Testis (tissue), 3 donors: Measurements from ENCODE around the gene PI4K2B. TPM values are rescaled to one million over a fixed set of nuclear protein-coding genes. Genes with fewer than 3 reads are reported as not detected.

ENCODE experiments used
- DNase-seq: peaks from one replicate; pipeline ENCODE4 v3.0.0-alpha.2; 2019
- H3K27ac ChIP-seq, 2 donors: fragments of 200-600 bp; sonication (generic); one replicate each; pipeline ENCODE4 v1.5.1; 2019
- H3K27me3 ChIP-seq: fragments of 200-600 bp; sonication (generic); one replicate; pipeline ENCODE4 v1.5.1; 2019
- H3K36me3 ChIP-seq: fragments of 200-600 bp; sonication (generic); one replicate; pipeline ENCODE4 v1.5.1; 2017; ENCODE audit warnings: low read depth; ENCODE audit errors: missing control alignments
- H3K4me1 ChIP-seq: fragments of 200-600 bp; sonication (generic); one replicate; pipeline ENCODE4 v1.5.1; 2019
- H3K4me3 ChIP-seq, 2 donors: fragments of 200-600 bp; sonication (generic); one replicate each; pipeline ENCODE4 v1.5.1; 2017 to 2019
- H3K9me3 ChIP-seq: fragments of 200-600 bp; sonication (generic); one replicate; pipeline ENCODE4 v1.5.1; 2017
- POLR2A ChIP-seq: fragments of 450-650 bp; IDR thresholded peaks from one replicate; pipeline ENCODE4 v1.6.1; 2017; ENCODE audit warnings: antibody characterized with exemption, mild to moderate bottlenecking, moderate library complexity
- WGBS, 2 donors: methylation state at CpG; one replicate each; pipeline ENCODE4 v1.1.5; 2018; 5-methylcytosine and 5-hydroxymethylcytosine counted together
- intact Hi-C: fragments of 100-400 bp; cut with DNase I; formaldehyde crosslinking; loops from one replicate; pipeline ENCODE4 v1.15.1; 2023; ENCODE audit warnings: low total_unique reads
- polyA plus RNA-seq: library from polyadenylated mRNA; stranded (reverse); fragments of 350-450 nt; fragmentation: Illumina TruSeq; extraction: RNeasy Lipid Tissue Mini Kit (QIAGEN cat#74804); gene quantifications from one replicate; pipeline ENCODE4 v1.2.3, GENCODE V29; 2014; ENCODE audit warnings: low read depth, low replicate concordance; ENCODE audit not compliant: insufficient read depth
- total RNA-seq, 2 donors: library from RNA; depleted of rRNA; stranded (reverse); fragments of >200 nt; gene quantifications; one replicate each; pipeline ENCODE4 v1.2.3, GENCODE V29; 2016
- TF ChIP-seq, protein P1 (sequence below), 3 experiments: fragments of 450-650 bp in 2 of 3; fragments of 200-600 bp in 1 of 3; sonication (generic) in 1 of 3; IDR thresholded peaks; one replicate each; pipeline ENCODE4 v1.5.1; 2016 to 2019; ENCODE audit warnings: antibody characterized with exemption in 3 of 3, mild to moderate bottlenecking in 2 of 3, moderate library complexity in 1 of 3

PI4K2B gene
- total and polyA plus RNA-seq, 3 donors from 2014 or later: 11.5 to 19.9 (median 18.9) TPM

DNA sequence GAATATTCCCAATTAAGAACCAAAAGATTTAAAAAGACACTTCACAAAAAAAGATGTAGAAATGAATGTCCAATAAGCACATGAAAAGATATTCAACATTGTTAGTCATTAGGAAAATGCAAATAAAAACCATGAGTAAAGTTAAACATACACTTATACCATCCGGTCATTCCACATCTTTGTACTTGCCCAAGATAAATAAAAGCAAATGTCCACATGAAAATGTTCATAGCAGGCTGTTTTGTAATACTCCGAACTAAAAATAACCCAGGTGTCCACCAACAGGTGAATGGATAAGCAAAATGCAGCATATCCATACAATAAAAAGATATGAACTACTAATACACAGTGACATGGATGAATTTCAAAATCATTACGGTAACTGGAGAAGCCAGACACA lies 50.1 kb downstream of the PI4K2B start:
- no peaks in the 10 kb centered on the region for H3K36me3 ChIP-seq
- H3K4me3 ChIP-seq: no peak overlapping the region
- intact Hi-C loops: no loop called here
- no peaks in the 10 kb centered on the region for H3K27me3 ChIP-seq
- no peaks in the 10 kb centered on the region for H3K9me3 ChIP-seq
- WGBS, 2 donors: 92 to 96% methylated on average over 3 of the region's 3 CpGs
- DNase-seq: no peak
- no peaks in the 10 kb centered on the region for H3K4me1 ChIP-seq
- H3K27ac ChIP-seq: no peak overlapping the region
- TF ChIP-seq POLR2A: no peak
- TF ChIP-seq, protein P1, sequence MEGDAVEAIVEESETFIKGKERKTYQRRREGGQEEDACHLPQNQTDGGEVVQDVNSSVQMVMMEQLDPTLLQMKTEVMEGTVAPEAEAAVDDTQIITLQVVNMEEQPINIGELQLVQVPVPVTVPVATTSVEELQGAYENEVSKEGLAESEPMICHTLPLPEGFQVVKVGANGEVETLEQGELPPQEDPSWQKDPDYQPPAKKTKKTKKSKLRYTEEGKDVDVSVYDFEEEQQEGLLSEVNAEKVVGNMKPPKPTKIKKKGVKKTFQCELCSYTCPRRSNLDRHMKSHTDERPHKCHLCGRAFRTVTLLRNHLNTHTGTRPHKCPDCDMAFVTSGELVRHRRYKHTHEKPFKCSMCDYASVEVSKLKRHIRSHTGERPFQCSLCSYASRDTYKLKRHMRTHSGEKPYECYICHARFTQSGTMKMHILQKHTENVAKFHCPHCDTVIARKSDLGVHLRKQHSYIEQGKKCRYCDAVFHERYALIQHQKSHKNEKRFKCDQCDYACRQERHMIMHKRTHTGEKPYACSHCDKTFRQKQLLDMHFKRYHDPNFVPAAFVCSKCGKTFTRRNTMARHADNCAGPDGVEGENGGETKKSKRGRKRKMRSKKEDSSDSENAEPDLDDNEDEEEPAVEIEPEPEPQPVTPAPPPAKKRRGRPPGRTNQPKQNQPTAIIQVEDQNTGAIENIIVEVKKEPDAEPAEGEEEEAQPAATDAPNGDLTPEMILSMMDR (IDR thresholded peaks at IDR 0.05): no peak

- H3K36me3 ChIP-seq: no peaks in the 10 kb centered on the region
- H3K27ac ChIP-seq: no peak overlapping the region
- no peaks in the 10 kb centered on the region for H3K4me1 ChIP-seq
- intact Hi-C loops: no loop called here
- DNase-seq: no peak
- H3K9me3 ChIP-seq: no peaks in the 10 kb centered on the region
- 73 to 81% methylated on average over 3 of the region's 3 CpGs for WGBS, 2 donors
- H3K27me3 ChIP-seq: no peaks in the 10 kb centered on the region
- TF ChIP-seq, protein P1 (IDR thresholded peaks at IDR 0.05): no peak
- no peak for TF ChIP-seq POLR2A
- H3K4me3 ChIP-seq: no peak overlapping the region
Observed at GRCh38 chr4:25284466-25284865, 50.6 kb downstream of the PI4K2B start.

DNA sequence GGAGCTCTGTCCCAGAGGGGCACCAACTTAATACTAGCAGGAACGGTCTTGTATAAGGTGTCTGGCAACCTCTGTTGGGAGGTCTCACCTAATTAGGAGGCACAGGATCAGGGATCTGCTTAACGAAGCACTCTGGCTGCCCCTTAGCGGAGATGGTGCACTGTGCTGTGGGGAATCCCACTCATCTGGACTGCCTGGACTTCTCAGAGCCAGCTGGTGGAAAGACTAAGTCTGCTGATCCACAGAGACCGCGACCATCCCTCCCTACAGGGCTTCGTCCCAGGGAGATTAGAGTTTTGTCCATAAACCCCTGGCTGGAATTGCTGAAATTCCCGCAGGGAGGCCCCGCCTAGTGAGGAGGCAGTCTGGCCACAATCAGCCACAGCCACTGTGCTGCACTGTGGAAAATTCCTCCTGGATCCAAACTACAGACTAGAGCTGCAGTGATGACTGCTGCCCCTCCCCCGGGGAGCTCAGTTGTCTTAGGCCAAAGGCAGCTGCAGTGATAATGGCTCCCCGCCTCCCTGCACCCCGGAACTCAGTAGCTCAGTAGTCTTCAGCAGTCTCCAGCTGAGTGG lies 56.7 kb downstream of the PI4K2B start:
- no peaks in the 10 kb centered on the region for H3K4me1 ChIP-seq
- no peak overlapping the region for H3K4me3 ChIP-seq
- 49 to 58% methylated on average over 5 to 11 of the region's 11 CpGs for WGBS, 2 donors
- H3K27me3 ChIP-seq: no peaks in the 10 kb centered on the region
- TF ChIP-seq, protein P1 (IDR thresholded peaks at IDR 0.05): no peak
- TF ChIP-seq POLR2A: no peak
- H3K36me3 ChIP-seq: no peaks in the 10 kb centered on the region
- no peak overlapping the region for H3K27ac ChIP-seq
- H3K9me3 ChIP-seq: no peaks in the 10 kb centered on the region
- intact Hi-C loops: no loop called here
- no peak for DNase-seq

- no peaks in the 10 kb centered on the region for H3K36me3 ChIP-seq
- no peak overlapping the region for H3K4me3 ChIP-seq
- TF ChIP-seq, protein P1 (IDR thresholded peaks at IDR 0.05): no peak
- TF ChIP-seq POLR2A: no peak
- DNase-seq: no peak
- no peaks in the 10 kb centered on the region for H3K9me3 ChIP-seq
- WGBS, 2 donors: 54 to 77% methylated on average over 12 of the region's 12 CpGs
- H3K4me1 ChIP-seq: no peaks in the 10 kb centered on the region
- H3K27me3 ChIP-seq: no peaks in the 10 kb centered on the region
- intact Hi-C loops: no loop called here
- no peak overlapping the region for H3K27ac ChIP-seq
Observed at GRCh38 chr4:25291158-25291733, 57.4 kb downstream of the PI4K2B start.
